Measurements from ENCODE around the gene CCNB1IP1. TPM values are rescaled to one million over a fixed set of nuclear protein-coding genes. Genes with fewer than 3 reads are reported as not detected.
A peak's percentile ranks its signal among the peaks of the same experiment; 100 is the strongest.

CCNB1IP1 gene
- total RNA-seq, 1 donor from 2014 or later, result 168 TPM

DNA sequence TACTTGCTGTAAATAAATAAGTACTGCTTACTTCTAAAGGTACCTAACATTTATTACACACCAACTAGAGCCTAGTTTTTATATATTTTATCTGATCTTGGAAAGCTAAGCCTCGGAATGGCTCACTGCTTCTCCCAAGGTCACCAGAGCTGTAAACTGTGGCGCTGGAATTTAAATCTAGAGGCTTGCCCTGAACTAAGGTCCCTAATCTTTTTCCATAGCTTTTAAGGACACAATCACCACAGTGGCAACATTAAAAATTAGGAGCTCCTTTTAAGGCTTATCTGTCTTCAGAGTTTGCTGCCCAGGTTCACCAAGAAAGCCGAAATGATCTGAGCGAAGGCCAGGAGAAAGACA is 670 bp downstream of the CCNB1IP1 start:
- TF ChIP-seq, protein P1, sequence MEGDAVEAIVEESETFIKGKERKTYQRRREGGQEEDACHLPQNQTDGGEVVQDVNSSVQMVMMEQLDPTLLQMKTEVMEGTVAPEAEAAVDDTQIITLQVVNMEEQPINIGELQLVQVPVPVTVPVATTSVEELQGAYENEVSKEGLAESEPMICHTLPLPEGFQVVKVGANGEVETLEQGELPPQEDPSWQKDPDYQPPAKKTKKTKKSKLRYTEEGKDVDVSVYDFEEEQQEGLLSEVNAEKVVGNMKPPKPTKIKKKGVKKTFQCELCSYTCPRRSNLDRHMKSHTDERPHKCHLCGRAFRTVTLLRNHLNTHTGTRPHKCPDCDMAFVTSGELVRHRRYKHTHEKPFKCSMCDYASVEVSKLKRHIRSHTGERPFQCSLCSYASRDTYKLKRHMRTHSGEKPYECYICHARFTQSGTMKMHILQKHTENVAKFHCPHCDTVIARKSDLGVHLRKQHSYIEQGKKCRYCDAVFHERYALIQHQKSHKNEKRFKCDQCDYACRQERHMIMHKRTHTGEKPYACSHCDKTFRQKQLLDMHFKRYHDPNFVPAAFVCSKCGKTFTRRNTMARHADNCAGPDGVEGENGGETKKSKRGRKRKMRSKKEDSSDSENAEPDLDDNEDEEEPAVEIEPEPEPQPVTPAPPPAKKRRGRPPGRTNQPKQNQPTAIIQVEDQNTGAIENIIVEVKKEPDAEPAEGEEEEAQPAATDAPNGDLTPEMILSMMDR (IDR thresholded peaks at IDR 0.05; ENCODE audit: insufficient read depth, low read length, severe bottlenecking), result no peak

DNA sequence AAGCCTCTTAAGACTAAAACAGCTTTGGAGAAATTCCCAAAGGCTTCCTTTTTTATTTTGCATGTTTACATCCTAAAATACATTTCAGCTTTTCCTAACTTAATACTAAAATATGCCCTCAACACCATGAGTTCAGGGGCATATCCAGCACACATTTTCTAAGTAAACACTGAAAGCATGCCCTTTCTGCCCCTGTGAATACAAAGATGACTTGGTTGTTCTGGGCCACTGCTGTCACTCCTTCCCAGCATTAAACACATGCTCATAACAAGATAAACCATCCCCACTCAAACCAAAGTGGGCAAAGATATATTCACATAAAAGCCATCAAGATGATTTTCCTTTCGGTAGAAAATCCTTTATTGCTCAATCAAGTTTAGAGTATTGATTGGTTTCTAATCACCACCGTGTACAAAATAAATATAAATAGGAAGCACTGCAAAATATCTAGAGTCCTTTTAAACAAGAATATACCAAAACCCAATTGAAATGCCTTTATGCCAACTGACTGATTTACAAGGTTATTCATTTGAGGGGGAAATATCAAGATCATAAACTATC is 1.9 kb downstream of the CCNB1IP1 start:
- no peak for FAIRE-seq
- Histone ChIP-seq H3K4me3 (ENCODE audit: low read depth, low read length) (no peak overlapping the region), H3K36me3 (ENCODE audit: control insufficient read depth, insufficient read depth, low read length) (peaks cover 3% of the 10 kb centered on the region), H3K27me3 (ENCODE audit: control insufficient read depth, insufficient read depth, low read length) (no peaks in the 10 kb centered on the region)
- TF ChIP-seq, protein P1 (IDR thresholded peaks at IDR 0.05; ENCODE audit: insufficient read depth, low read length, severe bottlenecking), result no peak
- DNase-seq (ENCODE audit: low read depth), result no peak

More for the DNA sequence above, 670 bp downstream of the CCNB1IP1 start:
- H3K4me3 ChIP-seq (ENCODE audit: low read depth, low read length), result peak overlapping the region; percentile 46
- H3K27me3 ChIP-seq (ENCODE audit: control insufficient read depth, insufficient read depth, low read length), result no peaks in the 10 kb centered on the region
- H3K36me3 ChIP-seq (ENCODE audit: control insufficient read depth, insufficient read depth, low read length), result peaks cover 1% of the 10 kb centered on the region
- FAIRE-seq, result no peak
- no peak for DNase-seq (ENCODE audit: low read depth)

DNA sequence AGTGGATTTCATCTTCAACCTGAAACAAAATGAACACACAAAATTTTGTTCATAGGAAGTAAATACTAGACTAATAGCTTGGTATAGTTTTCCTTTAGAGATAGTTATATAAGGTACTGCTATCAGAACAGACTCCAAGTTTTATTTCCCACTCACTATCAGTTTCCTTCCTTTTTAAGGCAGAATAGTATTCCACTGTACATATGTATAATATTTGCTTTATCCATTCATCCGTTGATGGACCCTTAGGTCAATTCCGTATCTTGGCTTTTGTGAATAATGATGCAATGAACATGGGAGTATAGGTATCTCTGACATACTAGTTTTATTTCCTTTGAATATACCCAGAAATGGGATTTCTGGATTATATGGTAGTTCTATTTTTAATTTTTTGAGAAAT is 3.7 kb downstream of the CCNB1IP1 start:
- FAIRE-seq (no peak), DNase-seq (ENCODE audit: low read depth) (no peak)
- peaks cover 5% of the 10 kb centered on the region for H3K36me3 ChIP-seq (ENCODE audit: control insufficient read depth, insufficient read depth, low read length)

DNA sequence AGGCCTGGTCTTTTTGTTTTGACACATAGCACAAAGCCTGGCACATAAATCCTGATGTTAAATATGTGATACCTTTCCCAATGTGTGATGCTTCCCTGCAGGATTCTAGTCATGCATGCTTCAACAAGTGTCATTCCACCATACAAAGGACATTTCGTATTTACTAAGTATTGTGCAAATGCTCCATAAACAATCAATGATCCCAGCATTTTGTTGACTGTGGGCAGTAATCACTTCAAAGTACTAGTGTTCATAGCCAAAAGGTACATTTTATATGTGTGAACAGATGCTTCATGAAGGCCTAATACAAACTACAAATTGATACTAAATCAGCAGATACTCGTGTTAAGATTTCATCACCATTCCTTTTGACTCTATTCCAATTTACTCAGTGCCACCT is 4.4 kb downstream of the CCNB1IP1 start:
- no peak for FAIRE-seq
- no peaks in the 10 kb centered on the region for H3K27me3 ChIP-seq (ENCODE audit: control insufficient read depth, insufficient read depth, low read length)
- H3K4me3 ChIP-seq (ENCODE audit: low read depth, low read length), result no peak overlapping the region
- peaks cover 5% of the 10 kb centered on the region for H3K36me3 ChIP-seq (ENCODE audit: control insufficient read depth, insufficient read depth, low read length)
- DNase-seq (ENCODE audit: low read depth), result no peak
- TF ChIP-seq, protein P1 (IDR thresholded peaks at IDR 0.05; ENCODE audit: insufficient read depth, low read length, severe bottlenecking), result no peak

More for the DNA sequence above, 3.7 kb downstream of the CCNB1IP1 start:
- H3K27me3 ChIP-seq (ENCODE audit: control insufficient read depth, insufficient read depth, low read length), result no peaks in the 10 kb centered on the region
- TF ChIP-seq, protein P1 (IDR thresholded peaks at IDR 0.05; ENCODE audit: insufficient read depth, low read length, severe bottlenecking), result no peak
- H3K4me3 ChIP-seq (ENCODE audit: low read depth, low read length), result no peak overlapping the region

DNA sequence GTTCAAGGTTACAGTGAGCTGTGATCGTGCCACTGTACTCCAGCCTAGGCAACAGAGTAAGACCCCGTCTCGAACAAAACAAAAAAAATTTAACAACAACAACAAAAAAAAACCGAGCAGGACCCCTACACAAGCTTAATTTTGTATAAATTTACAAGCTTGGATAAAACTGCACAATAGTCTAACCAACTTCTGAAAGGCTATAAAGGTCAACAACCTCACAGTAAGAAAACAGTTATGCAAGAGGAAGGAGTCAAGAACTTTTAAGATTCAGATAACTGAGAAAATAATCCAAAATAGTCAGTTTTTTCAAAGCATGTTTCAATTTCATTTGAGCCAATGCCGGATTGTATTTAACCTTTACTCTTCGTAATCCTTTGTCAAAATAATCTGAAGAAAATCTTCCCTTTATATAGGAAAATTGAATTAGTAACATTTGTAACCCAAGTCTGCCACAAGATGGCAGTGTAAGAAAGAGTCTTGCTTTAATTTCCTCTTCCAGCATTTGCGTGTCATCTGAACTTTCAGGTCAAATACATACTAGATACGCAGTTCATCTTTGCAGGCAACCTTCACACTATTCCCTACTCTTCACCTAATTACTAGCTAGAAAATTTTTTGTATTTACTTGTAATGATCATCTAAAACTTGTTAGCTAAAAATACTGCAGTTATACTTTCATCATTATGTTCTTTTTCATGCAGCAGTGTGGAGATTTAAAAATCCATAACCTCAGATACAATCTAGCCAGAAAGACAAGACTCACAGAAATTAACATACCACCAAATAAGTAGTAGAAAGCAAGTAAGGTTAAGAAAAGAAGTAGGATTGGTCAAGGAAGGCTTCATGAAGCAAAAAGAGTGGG is 5.8 kb downstream of the CCNB1IP1 start:
- peak; percentile 66 for DNase-seq (ENCODE audit: low read depth)
- Histone ChIP-seq H3K36me3 (ENCODE audit: control insufficient read depth, insufficient read depth, low read length) (peaks cover 5% of the 10 kb centered on the region), H3K4me3 (ENCODE audit: low read depth, low read length) (no peak overlapping the region), H3K27me3 (ENCODE audit: control insufficient read depth, insufficient read depth, low read length) (no peaks in the 10 kb centered on the region)
- TF ChIP-seq, protein P1 (IDR thresholded peaks at IDR 0.05; ENCODE audit: insufficient read depth, low read length, severe bottlenecking), result peak; percentile 44
- FAIRE-seq, result no peak

Data from bronchial epithelial cell (primary cell).